ENCODE results near the gene SLC22A3.
"Not testable (repeated sequence)": the region's sequence is repeated elsewhere in the genome, so short reads cannot be mapped to it uniquely, and the experiment has no call there.

The SLC22A3 gene

GRCh38 chr6:160348223-160349019 lies at the start of gene SLC22A3:
SLC22A3 (plus strand) TSS chr6:160348378; CDS start chr6:160348420, 42 bp downstream.
- DNase-seq = no peak

- DNase-seq = no peak
These were observed 48.6 kb upstream of the SLC22A3 start for GRCh38 chr6:160299559-160299958.

GRCh38 chr6:160300076-160300695 lies 48.0 kb upstream of the SLC22A3 start:
- DNase-seq = no peak

- DNase-seq = no peak
These were observed 46.8 kb upstream of the SLC22A3 start for GRCh38 chr6:160301339-160301738.

GRCh38 chr6:160302431-160303082 lies 45.6 kb upstream of the SLC22A3 start:
- not testable (repeated sequence) for DNase-seq

- DNase-seq = no peak
These were observed 44.4 kb upstream of the SLC22A3 start for GRCh38 chr6:160303806-160304205.

- no peak for DNase-seq
These were observed 42.1 kb upstream of the SLC22A3 start for GRCh38 chr6:160305926-160306713.

- DNase-seq = no peak
These were observed 38.5 kb upstream of the SLC22A3 start for GRCh38 chr6:160309718-160310117.

GRCh38 chr6:160312900-160313299 lies 35.3 kb upstream of the SLC22A3 start:
- no peak for DNase-seq

- no peak for DNase-seq
These were observed 32.9 kb upstream of the SLC22A3 start for GRCh38 chr6:160315310-160315709.

- DNase-seq = no peak
These were observed 31.9 kb upstream of the SLC22A3 start for GRCh38 chr6:160316261-160316660.

- DNase-seq = no peak
These were observed 28.9 kb upstream of the SLC22A3 start for GRCh38 chr6:160319246-160319645.

- DNase-seq = no peak
These were observed 26.3 kb upstream of the SLC22A3 start for GRCh38 chr6:160321729-160322505.

- no peak for DNase-seq
These were observed 20.2 kb upstream of the SLC22A3 start for GRCh38 chr6:160327981-160328380.

- no peak for DNase-seq
These were observed 19.7 kb upstream of the SLC22A3 start for GRCh38 chr6:160328447-160328846.

GRCh38 chr6:160329188-160329587 lies 19.0 kb upstream of the SLC22A3 start:
- DNase-seq = no peak

- no peak for DNase-seq
These were observed 17.6 kb upstream of the SLC22A3 start for GRCh38 chr6:160330619-160331018.

- DNase-seq = no peak
These were observed 17.0 kb upstream of the SLC22A3 start for GRCh38 chr6:160331204-160331603.

GRCh38 chr6:160331753-160332152 lies 16.4 kb upstream of the SLC22A3 start:
- no peak for DNase-seq

GRCh38 chr6:160333101-160333500 lies 15.1 kb upstream of the SLC22A3 start:
- no peak for DNase-seq

GRCh38 chr6:160333841-160334240 lies 14.3 kb upstream of the SLC22A3 start:
- DNase-seq = no peak

GRCh38 chr6:160336200-160336599 lies 12.0 kb upstream of the SLC22A3 start:
- no peak for DNase-seq

Data from AML-193 (cell line).